NCI-H1930 (cell line): ENCODE results near the gene SLC2A11.

Experiments used
- DNase-seq, 2 experiments: peaks; one replicate each; lab custom pipeline; 2025; lab: John Stamatoyannopoulos, UW

Gene SLC2A11, protein sequence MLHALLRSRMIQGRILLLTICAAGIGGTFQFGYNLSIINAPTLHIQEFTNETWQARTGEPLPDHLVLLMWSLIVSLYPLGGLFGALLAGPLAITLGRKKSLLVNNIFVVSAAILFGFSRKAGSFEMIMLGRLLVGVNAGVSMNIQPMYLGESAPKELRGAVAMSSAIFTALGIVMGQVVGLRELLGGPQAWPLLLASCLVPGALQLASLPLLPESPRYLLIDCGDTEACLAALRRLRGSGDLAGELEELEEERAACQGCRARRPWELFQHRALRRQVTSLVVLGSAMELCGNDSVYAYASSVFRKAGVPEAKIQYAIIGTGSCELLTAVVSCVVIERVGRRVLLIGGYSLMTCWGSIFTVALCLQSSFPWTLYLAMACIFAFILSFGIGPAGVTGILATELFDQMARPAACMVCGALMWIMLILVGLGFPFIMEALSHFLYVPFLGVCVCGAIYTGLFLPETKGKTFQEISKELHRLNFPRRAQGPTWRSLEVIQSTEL

DNA sequence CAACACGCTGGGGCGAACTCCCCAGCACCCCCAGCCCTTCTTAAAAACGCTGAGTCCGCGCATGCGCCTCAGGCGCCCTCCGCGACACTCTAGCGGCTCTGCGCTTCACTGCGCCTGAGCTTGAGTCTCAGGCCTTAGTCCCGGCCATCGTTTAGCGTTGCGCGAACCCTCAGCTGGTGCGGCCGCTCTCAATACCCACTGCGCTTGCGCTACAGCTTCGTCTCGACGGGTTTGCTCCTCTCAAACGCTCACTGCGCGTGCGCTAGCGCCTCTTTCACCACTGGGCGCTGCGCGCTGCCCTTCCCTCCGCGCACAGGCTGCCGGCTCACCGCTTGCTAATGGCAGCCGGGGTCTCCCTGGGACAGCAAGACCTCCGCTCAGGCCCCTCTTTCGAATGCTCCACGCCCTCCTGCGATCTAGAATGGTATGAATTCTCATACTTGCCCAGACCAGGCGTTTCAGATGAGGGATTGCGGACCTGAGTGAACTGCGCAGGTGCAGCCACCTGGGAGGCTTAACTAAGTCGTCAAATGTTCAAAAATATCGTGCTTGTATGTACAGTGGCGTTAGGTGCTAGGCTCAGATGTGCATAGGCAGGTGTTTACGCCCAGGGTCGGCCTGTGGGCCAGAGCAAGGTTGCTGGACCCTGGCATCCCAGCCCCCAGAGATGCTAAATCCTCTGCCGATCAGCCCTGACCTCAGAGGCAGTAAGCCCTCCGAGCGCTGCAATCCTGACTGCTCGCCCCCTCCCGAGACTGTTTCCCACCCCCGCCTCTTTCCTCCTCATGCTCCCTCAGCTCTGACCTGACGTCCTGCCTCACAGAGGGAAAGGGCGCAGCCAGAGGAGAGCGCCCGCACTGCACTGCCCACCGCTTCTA is at the start of gene SLC2A11:
Gene SLC2A11 (plus strand): TSS at position 270 of the 878 bp plus-strand sequence. CDS start 125 bp downstream, at position 395.
- peak; percentile 97 to 99 for DNase-seq

DNA sequence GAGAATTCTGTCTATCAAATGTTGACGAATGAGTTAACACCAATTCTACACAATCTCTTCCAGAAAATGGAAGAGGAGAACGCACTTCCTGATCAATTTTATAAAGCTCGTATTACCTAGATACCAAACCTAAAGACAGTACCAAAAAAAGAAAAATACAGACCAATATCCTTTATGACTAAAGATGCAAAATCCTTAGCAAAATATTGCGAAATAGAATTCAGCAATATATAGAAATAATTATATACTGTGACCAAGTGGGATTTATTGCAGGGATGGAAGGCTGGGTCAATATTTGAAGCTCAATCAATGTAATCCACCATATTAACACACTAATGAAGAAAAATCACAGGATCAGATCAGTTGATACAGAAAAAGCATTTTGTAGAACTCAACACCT is 45.3 kb upstream of the SLC2A11 start:
- DNase-seq: no peak

DNA sequence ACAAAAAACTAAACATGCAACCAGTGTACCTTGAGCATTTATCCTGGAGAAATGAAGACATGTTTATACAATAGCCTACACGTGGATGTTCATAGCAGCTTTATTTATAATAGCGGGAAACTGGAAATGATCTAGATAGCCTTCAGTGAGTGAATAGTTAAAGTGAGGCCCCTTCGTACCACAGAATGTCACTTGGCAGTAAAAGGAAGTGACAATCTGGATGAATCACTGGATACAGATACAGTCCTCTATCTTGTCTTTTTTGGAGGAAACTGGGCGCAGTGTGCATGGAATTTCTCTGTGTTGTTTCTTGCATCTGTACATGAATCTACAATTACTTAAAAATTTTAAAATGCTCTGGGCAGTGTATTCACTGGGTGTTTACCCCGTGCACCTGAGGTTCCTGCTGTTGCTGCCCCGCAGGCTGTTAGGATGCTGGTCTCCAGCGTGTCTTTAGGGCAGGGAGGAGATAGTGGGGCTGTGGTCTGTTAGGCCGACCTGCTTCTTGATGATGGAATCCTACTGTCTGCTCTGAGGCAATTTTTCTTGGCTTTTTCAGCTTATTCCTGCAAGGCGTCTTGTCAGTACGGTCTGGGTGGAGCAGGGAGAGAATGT is 42.0 kb upstream of the SLC2A11 start:
- DNase-seq: no peak

DNA sequence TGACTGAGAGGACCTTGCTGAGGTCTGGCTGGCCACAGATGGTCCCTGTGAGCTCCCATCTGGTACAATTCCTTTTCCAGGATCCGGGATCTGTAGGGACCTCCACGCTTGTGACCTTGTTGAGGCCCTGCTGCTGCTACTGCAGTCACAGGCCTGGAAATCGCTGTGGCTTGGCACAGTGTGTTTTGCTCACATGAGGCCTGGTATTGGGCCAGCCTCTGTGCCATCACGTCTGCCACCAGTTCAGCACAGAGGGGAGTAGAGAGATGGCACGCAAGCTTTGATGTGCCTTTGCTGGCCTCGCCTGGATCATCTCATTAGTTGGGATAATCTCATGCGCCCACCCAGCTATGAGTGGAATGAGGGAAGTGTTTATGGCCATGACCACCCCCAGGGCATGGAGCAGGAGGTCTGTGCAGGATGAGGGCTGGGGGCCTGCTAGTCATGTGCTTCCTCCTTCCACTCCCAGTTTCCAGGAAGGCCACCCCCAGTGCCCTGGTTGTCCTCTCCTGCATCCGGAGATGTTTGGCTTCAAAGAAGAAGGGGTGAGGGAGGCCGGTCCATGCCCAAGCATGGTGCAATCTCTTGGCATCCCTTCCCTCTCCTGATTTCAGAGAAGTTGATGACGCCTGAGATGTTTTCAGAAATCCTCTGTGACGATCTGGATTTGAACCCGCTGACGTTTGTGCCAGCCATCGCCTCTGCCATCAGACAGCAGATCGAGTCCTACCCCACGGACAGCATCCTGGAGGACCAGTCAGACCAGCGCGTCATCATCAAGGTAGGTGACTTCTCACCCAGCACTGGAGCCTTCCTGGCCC is 41.3 kb upstream of the SLC2A11 start:
- no peak for DNase-seq

DNA sequence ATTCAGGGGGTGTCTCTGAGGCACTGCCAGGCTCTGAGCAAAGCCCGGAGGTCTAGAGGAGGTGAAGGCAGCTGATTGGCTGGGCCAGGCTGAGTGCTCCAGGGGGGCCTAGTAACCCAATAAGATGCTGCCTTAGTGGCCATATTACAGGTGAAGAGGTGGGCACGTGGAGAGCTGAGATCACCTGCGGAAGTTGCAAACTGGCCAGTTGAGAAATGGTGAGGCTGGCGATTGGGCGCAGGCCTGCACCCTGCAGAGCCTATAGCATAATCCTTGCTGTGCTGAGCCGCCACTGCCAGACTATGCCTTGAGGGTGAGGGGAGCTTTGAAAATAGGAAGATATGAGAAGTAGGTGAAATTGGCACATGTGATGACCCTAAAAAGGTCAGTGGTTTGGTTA is 40.5 kb upstream of the SLC2A11 start:
- no peak for DNase-seq

DNA sequence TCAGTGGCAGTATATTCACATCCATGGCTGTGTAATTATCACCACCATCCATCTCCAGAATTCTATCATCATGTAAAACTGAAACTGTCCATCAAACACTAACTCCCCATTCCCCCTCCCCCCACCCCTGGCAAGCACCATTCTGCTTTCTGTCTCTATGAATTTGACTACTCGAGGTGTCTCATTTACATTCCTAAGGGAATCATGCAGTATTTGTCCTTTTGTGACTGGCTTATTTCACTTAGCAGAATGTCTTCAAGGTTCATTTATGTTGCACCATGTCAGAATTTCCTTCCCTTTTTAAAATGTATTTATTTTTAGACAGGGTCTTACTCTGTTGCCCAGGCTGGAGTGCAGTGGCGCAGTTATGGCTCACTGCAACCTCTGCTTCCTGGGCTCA is 39.1 kb upstream of the SLC2A11 start:
- DNase-seq: no peak

DNA sequence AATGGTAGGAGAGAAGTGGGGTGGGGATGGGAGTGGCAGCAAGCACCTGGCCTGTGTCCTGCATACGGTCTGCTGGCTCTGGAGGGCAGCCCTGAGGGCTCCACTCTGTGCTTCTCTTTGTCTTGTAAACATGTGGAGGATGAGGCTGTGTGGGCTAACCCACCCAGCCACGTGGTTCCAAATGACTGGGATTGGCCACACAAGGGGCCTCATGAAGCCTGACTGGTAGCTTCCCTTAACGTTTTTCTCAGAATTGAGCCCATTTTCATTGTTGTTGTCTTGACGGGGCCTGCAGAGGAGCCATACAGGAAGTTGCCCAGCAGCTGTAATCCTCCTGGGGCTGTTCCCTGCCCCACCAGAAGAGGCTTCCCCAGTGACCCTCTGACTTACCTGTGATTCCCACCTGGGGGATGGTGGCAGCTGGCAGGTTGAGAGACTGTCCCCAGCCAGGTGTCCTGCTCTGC is 36.9 kb upstream of the SLC2A11 start:
- DNase-seq: no peak

DNA sequence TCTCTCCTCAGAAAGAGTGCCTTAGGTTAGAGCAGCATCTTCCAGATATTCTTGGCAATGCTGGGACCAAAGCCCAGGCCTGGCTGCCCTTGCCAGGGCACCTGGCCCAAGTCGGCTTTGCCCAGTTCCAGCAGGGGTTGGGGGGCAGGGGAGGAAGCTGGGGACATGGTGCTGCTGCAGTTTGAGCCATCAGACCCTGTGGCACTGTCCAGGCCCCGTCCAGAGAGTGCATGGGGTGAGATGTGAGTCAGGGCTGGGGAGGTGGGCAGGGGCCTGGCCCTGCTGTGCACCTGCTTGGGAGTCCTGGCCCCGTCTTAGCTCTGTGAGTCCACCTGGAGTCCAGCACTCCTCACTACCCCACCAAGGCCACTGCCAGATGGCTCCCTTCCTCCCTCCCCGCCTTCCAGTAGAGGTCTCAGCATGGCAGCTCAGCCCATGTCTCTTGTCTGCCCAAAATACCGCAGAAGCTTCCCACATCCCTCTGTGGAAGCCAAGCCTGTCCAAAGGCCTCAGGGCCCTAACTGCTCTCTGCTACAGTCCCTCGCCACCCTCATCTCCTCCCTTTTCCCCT is 35.5 kb upstream of the SLC2A11 start:
- no peak for DNase-seq

DNA sequence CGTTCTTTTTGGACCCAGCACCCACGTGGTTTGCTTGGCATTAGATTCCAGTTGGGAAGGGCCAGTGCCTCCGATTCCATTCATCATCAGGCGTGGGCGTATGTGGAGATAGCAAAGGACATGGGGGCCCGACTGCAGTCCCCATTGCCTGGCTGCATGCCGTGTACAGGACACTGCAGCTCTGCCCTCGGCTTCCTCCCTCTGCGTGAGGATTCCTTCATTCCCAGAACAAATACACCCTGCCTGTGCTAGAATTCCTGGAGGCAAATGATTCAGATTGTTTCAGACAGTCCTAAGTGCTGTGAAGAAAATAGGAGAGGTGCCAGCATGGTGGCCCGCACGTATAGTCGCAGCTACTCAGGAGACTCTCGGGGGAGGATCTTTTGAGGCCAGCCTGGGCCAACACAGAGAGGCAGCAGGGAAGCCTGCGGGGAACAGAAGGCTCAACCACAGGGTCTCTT is 34.3 kb upstream of the SLC2A11 start:
- DNase-seq: no peak

DNA sequence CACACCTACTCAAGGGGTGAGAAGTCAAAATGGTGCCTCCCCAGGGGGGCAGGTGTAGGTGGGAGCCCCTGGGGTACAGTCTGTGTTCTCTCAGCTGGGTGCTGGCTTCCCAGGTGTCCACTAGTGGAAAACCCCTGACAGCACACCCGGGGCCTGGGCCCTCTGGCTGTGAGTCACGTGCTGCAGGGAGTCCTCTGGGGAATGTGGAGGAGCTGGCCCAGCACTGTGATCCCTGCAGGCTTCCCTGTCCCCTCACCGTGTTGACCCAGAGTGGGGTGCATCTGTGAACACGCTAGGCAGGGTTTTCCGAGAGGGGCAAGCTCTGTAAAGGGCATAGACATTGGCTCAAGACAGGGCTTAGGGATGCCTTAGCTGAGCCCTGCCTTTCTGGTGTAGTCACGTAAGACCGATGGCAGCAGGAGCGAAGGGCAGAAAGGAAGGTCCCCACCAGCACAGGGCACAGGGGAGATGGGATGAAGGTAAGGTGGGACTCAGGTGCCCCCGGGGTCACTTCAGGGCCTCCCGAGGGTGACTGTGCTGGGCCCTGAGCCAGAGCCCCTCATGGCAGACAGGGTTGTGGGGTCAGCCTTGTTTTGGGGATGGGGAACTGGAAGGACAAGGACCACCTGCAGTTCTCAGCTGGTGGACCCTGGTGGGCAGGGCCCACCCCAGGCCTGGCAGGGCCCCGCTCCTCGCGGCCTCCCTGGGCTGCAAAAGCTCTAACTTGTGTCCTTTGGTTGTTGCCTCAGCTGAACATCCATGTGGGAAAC is 33.0 kb upstream of the SLC2A11 start:
- DNase-seq: no peak

DNA sequence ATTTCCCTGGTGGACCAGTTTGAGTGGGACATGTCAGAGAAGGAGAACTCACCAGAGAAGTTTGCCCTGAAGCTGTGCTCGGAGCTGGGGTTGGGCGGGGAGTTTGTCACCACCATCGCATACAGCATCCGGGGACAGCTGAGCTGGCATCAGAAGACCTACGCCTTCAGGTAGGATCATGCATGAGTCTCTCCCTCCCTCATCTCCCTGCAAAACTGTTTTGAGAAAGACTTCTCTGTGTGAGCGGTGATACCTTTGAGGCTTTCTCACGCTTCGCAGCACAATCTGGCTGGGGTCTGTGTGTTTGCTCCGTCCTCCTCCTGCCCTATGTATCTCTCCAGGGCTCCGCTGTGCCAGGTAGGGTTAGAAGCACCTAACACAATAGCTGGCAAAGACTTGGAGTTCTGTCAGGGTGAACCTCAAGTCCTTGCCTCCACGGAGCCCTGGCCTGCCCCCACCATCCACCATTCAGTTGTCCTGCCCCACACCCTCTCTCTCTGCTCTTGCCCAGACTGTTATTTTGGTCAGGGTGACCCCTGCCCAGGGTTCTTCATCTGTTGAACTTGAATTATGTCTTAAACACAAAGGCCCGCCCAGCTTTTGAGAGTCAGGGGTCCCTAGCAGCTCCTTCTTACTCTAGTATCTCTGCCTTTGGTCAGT is 32.3 kb upstream of the SLC2A11 start:
- no peak for DNase-seq

DNA sequence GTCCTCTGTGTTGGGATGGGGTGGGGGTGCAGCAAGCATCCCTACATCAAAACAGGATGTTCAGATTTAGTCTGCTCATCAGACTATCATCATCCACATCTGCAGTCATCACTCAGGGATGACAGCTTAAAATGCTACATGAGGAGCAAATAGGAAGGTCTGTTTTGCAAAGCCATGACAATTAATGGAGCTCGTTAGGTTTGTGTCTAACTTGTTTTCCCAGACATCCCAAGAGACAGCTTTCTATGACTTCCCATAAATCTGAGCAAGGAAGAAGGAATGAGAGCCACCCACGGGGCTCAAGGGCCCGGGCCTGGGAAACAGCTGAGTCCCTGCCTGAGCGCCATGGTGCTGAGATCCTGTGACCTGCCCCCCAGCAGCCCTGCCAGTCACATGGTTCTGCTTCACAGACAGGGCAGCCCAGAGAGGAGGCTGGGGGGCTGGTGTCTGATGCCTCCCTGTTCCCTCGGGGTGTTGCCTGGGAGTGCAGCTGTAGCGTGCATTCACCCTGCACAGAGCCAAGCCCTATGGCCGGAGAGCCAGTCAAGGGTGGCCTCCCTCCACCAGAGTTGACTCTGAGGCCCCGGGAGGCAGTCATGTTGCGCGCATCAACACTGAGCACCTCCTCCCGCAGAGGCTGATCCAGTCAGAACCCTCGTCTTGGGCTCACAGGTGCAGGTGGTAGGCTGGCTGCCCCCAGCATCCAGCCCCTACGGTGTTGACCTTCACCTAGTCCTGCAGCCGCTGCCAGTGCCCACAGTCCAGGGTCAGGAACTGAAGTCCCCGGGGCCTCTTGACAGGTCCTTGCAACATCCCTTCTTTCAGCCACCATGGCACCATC is 30.9 kb upstream of the SLC2A11 start:
- no peak for DNase-seq

DNA sequence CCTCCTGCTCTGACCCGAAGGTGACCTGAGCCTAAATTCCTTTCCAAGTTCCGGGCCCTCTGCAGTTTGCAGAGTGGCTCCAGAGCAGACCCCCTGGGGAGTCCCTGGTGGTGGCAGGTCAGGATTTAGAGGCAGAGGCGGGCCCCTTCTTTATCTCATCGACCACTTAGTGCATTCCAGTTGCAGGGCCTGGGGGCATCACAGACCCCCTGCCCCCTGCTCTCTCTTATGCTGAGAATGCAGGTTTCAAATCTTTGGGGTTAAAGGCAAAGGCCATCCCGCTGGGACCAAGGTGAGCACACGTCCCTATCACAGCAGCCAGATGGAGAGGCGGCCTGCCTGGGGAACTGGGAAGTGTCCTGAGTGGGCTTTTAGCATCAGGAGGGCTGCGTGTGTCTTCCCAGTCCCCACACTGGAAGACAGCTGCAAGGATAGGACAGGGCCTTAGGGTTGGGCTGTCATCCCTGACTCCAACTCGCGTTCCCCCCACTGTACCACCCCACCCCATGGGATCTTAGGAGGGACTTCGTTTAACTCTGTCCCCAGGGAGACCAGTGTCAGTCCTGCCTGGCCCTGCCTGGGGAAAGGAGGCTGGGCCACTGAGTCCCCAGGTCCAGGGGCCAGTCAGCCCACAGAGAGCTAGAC is 30.2 kb upstream of the SLC2A11 start:
- DNase-seq: no peak

DNA sequence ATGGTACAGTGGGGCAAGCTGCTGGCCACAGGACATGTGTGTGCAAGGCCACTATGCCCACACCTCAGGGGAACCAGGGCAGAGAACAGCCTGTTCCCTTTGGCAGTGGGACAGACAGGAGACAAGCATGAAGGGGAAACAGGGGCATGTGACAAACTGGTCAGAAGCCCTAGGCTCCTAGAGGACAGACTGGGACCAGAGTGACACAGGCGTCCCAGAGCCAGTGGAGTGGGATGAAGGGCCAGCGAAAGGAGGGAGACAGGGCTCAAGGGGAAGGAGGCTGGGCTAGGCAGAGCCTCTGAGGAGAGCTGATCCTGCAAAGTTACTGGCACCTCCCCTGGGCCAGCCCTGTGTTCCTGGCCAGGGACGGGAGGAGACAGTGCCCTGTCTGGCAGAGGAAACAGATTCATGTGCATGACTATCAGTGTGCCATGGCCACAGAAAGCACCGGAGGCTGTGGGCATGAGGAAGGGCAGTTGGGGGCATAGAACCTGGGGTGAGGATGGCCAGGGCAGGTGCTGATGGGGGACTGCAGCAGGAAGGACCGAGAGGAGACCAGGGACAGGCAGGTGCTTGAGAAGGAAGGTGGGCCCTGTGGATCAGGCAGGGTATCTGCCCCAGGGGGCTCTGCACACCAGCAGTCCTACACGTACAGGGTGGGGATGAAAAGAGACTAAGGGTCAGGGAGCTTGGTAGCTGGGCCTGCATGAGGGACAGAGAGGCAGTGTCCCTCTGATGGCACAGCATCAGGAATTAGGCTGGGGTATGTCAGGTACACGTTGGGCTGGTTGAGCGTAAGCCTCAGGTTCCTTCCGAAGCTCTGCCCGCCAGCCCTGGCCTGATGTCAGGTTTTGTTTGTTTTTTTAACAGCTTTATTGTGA is 28.6 kb upstream of the SLC2A11 start:
- no peak for DNase-seq

DNA sequence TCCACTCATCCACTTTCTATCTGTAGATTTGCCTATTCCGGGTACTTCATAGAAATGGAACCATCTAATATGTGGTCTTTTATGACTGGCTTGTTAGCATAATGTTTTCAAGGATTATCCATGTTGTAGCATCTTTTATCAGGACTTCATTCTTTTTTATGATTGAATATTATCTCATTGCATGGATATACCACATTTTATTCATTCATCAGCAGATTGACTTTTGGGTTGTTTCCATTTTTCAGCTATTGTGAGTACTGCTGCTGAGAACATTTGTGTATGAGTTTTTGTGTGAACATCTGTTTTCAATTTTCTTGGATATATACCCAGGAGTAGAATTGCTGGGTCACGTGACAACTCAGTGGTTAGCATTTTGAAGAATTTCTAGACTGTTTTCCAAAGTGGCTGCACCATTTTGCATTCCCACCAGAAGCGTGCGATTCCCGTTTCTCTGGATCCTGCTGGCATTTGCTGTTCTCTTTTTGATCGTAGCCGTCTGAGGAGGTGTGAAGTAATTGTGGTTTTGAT is 27.8 kb upstream of the SLC2A11 start:
- DNase-seq: no peak

DNA sequence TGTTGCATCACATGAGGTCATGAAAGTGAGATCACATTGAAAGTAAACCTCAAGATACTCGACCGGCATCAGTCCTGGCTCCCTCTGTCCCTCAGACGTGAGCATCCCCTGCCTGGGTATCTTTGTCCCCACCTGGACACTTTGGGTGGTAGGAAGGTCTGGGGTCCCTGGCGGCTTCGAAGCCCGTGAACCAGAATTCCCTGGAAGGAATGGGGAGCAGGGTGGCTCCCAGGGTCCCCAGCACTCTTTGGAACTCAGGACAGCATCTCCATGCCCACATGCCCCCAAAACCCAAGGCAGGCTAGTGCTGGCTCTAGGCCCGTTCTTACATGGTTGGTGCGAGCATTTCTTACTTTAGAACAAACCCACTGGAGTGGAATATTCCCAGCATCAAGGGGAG is 26.4 kb upstream of the SLC2A11 start:
- no peak for DNase-seq

DNA sequence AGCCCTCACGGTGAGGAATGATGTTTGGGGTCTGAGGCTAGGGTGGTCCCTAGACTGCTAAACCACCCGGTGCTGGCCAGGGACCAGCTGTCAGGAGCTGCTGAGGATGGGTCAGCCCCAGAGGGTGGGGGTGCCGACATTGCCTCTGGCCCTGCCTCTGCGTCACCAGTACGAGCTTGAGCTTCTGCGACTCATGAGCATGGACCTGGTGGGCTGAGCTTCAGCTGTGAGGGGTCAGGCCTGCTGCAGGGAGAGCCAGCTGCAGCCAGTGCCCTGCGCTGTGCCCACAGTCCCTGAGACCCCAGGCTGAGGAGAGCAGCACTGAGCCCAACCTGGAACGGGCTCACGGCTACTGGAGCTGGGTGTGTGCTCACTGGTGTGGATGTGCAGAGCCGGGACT is 25.9 kb upstream of the SLC2A11 start:
- DNase-seq: no peak
